CD4-positive, alpha-beta T cell treated with Interleukin-6 for 4 hours (primary cell): ENCODE results near the gene SRGAP1.
"Not testable (repeated sequence)": the region's sequence is repeated elsewhere in the genome, so short reads cannot be mapped to it uniquely, and the experiment has no call there.

ENCODE experiments used
- DNase-seq: peaks from one replicate; pipeline ENCODE4 v3.0.0-alpha.2; 2020; ENCODE audit warnings: mixed read lengths

SRGAP1 gene

GRCh38 chr12:63841011-63841410, 3.5 kb upstream of the SRGAP1 start:
- no peak for DNase-seq

- DNase-seq, result no peak
Measured at GRCh38 chr12:63841571-63841970, 2.9 kb upstream of the SRGAP1 start.

DNA sequence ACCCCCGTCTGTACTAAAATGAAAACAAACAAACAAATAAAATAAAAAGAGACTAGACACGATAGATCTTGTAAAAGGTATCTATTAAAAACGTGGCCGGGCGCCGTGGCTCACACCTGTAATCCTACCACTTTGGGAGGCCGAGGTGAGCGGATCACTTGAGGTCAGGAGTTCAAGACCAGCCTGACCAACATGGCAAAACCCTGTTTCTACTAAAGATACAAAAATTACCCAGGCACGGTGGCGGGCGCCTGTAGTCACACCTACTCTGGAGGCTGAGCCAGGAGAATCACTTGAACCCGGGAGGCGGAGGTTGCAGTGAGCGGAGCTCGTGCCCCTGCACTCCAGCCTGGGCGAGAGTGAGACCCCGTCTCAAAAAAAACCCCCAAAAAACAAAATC, 1.8 kb upstream of the SRGAP1 start:
- DNase-seq, result not testable (repeated sequence)

DNA sequence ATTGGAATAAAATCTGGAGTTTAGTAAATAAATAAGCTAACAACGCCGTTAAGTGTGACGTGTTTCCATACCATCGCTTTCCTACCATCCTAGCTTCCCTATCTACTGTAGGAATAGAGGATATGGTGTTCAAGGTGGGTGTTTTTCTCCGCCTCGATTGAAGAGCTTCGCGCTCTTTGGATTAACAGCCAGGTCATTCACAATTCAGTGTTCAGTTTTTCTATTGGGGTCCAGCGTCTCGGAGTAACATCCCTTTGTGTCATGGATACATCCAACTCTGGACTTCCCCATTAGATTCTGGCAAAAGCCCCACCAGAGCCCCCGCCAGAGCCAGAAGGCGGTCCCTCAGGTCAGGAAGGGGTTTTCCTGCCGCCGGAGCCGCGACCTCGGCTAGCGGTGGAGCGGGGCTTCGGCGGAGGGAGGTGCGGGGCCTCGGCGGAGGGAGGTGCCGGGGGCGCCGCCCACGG, 1.2 kb upstream of the SRGAP1 start:
- DNase-seq, result no peak

GRCh38 chr12:63843721-63844390, 644 bp upstream of the SRGAP1 start:
- peak; percentile 78 for DNase-seq

DNA sequence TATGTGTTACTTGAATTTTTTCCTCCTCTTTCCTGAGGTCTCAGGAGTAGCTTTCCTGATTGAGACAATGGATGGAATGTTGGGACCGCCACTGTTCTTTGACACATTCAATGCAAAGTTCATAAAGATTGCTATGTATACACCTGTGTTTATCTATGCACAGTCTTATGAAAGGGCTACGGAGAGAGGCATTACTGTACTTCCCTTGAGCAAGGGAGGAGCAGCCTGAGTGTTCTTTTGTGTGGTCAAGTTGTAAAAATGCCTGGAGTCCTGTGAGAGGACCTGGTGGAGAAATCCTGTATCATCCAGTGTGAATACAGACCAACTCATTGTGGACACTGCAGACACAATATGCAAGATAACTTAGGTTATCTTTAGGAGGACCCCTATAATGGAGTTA, 1.2 kb downstream of the SRGAP1 start:
- DNase-seq, result no peak

GRCh38 chr12:63846238-63846967, 1.9 kb downstream of the SRGAP1 start:
- DNase-seq, result no peak

DNA sequence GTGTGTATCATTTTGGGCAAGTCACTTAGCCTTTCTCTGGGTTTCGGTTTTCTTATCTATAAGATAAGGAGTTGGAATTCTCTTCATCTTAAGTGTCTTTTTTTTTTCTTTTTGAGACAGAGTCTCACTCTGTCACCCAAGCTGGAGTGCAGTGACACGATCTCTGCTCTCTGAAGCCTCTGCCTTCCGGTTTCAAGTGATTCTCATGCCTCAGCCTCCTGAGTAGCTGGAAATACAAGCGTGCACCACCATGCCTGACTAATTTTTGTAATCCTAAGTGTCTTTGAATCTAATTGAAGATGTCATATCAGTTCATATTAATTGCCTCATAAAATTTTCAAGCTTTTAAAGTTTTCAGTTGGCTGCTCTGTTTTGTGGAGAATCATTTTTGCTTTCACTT, 4.0 kb downstream of the SRGAP1 start:
- DNase-seq, result no peak

- DNase-seq, result no peak
Measured at GRCh38 chr12:63849106-63849620, 4.7 kb downstream of the SRGAP1 start.

- no peak for DNase-seq
Measured at GRCh38 chr12:63849641-63850040, 5.1 kb downstream of the SRGAP1 start.

DNA sequence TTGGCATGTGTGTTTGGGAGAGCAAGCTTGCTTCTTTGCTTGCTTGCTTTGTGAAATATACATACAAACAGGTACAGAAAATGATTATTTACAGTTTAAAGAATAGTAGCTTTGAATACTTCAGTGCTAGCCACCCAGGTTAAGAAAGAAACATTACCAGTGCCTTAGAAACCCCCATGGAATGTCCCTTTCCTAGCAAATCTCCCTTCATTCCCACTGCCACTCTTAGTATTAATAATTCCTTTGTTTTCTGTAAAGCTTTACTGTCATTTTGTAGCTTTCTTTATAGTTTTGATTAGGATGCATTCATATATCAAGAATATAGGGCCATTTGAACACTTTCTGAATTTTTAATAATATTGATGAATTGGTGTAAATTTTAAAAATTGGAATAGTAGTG, 9.5 kb downstream of the SRGAP1 start:
- DNase-seq, result no peak

GRCh38 chr12:63855299-63855698, 10.8 kb downstream of the SRGAP1 start:
- DNase-seq, result no peak

DNA sequence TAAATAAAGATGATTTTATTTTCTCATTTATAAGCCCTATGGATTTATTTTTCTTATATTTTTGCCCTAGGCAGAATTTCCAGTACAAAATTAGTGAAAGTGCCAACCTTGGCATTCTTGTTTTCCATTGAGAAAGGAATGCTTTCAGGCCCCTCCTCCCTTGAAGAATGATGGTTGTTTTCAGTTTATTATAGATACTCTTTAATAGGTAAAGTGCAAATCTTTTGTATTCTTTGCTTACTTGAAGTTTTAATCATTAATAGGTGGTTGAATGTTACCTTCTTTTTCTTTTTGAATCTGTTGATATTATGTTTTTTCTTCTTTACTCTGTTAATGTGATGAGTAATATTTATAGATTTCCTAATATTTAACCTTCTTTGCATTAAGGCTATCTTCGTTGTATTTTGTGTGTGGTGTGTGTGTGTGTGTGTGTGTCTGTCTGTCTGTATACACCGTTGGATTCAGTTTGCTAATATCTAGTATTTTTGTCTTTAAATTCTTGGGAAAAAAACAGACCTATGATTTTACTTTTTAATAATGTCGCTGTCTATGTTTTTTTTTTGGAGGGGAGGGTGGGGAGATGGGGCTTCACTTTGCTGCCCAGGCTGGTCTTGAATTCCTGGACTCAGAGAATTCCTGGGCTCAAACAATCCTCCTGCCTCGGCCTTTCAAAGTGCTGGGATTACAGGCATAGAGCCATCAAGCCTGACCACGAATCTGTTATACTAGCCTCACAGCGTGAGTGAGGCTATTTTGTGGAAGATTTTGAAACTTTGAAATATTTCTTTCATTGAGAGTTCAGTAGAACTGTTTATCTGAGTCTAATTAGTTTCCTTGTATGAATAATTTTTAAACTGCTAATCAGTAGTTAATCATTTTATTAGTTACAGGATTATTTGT, 13.5 kb downstream of the SRGAP1 start:
- DNase-seq, result no peak

GRCh38 chr12:63859880-63860279, 15.4 kb downstream of the SRGAP1 start:
- DNase-seq, result not testable (repeated sequence)

DNA sequence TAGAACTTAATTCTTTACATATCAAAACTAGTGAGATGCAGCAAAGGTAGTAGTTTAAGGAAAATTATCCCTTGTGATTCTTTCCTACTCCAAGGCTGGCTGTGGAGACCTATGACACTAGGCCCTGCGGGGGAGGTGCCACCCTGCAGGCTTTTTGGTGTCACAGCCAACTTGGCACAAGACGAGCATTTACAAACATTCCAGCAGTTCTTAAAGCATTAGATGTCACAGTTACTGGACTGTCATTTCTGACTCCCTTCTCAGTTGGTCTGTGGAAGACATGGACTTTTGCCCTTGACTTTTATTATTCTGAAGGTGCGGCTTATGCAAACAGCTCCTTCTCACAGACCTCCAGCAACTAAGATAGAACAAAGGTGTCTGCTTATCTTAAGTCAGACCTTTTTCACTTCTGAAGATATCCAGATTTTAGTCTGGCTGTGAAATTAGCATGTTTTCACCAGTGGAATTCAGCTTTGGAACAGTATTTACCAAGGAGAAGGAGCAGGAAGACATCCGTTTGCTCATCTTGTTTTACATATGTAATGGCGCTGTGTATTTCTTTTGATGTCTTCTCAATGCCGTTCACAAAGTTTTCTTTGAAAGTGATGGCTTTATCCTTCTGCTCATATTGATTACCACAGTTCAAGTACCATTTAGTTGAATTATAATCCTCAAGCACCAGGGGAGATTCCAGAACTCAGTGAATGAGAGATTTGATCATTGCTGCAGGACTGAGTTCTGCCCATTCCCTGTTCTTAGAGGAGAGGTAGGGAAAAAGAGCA, 17.9 kb downstream of the SRGAP1 start:
- DNase-seq, result no peak

DNA sequence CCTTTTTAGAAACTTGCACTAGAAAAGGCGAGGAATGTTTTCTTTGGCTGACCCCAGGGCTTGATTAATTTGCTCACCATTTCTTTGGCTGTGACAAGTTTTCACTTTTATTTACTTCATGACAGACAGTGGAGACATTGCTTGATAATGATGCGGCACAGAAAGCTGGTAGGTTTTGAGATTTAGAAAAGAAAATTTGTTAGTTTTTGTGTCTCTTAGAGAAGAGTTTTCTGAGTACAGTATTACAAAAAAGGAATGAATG, 18.4 kb downstream of the SRGAP1 start:
- DNase-seq, result no peak

DNA sequence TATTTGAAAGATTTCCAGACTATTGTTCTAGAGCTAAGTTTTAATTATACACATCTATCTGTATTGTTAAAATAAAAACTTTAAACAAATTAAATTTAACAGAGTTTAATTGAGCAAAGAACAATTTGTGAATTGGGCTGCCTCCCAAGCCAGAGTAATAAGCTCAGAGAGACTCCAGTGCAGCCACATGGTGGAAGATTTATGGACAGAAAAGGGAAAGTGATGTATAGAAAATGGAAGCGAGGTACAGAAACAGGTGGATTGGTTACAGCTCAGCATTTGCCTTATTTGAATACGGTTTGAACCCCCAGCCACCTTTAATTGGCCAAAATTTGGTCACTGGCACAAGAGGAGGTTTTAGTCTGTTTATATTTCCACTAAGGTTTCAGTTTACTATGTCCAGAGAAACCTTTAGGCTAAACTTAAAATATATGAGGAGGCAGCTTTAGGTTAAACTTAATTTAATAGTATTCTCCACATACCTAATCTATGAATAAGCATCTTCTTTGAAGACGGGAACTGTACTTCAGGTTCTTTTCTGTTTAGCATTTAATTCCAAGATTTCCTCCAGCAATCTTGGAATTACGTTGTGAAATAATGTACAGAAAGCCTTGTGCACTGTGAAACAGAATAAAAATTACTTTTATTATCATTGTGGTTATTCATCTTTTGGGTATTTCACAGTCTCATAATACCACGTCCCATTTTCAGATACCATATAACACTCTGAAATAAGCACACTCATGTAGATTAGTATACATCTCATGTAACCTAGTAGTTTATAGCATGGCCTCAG, 19.4 kb downstream of the SRGAP1 start:
- DNase-seq, result no peak

DNA sequence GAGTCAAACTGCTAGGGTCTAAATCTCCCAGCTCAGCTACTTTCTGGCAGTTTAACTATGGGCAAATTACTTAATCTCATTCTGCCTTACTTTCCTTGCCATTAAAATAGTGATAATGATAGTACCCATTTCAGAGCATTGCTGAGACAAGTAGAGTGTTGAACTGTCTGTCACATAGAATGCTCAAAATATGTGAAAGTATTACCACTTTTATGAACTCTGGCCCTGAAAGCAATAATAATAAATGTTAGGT, 19.9 kb downstream of the SRGAP1 start:
- DNase-seq, result no peak

DNA sequence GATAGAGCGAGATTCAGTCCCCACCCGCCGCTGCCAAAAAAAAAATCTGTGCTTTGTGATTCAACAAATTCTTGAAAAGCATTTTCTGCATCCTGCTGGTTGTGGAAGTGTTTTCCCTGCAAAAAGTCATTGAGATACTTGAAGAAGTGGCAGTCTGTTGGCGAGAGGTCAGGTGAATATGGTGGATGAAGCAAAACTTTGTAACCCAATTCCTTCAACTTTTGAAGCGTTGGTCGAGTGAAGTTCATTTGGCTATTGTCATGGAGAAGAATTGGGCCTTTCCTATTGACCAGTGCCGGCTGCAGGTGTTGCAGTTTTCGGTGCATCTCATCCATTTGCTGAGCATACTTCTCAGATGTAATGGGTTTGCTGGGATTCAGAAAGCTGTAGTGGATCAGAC, 20.9 kb downstream of the SRGAP1 start:
- no peak for DNase-seq

GRCh38 chr12:63867053-63867452, 22.6 kb downstream of the SRGAP1 start:
- no peak for DNase-seq

GRCh38 chr12:63869656-63870055, 25.2 kb downstream of the SRGAP1 start:
- DNase-seq, result no peak

- DNase-seq, result no peak
Measured at GRCh38 chr12:63870838-63871237, 26.3 kb downstream of the SRGAP1 start.
